GM19240 (cell line): ENCODE measurements around the gene F7.

Source experiments
- DNase-seq: peaks from one replicate; pipeline ENCODE4 v3.0.0; 2011; ENCODE audit warnings: low spot score; ENCODE audit not compliant: insufficient read length

F7 gene

GRCh38 chr13:113138792-113139551, 33.4 kb downstream of the F7 start:
- DNase-seq, result no peak

- DNase-seq, result no peak
Observed at GRCh38 chr13:113139577-113139976, 34.0 kb downstream of the F7 start.

DNA sequence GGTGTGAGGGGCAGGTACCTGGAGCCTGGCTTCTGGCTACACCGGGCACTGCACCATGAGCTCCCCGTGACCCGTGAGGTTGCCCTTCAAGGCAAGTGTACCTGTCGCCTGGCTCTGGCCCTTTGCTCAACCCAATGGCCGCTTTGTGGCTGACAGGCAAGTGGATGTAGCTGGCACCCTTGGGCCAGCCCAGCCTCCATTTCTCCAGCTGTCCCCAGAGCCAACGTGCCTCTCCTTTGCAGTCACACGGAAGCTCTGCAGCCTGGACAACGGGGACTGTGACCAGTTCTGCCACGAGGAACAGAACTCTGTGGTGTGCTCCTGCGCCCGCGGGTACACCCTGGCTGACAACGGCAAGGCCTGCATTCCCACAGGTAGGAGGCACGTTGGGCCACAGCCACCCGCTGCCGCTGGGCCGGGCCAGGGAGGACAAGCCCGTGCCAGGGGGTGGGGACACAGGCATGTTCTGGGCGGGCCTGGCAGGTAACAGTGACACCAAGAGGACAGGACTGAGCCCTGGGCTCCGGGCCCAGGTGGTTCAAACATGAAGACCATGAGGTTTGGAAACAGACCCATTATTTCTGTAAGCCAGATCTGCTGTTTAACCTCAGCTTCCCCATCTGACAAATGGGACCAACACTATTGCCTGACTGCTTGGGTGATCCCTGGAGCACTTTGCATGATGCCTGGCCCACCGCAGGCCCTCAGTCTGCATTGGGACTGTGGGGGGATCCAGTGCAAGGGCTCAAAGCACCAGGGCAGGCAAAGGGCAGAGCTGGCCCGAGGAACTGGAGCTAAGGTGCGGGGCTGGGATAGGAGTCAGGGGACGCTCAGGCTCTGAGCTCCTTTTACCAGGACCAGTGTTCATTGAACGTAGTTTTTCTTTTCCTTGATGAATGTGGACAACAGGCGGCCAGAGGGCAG, 35.3 kb downstream of the F7 start:
- no peak for DNase-seq

GRCh38 chr13:113141601-113141970, 36.0 kb downstream of the F7 start:
- no peak for DNase-seq

GRCh38 chr13:113142876-113143275, 37.3 kb downstream of the F7 start:
- DNase-seq, result no peak

GRCh38 chr13:113143466-113144254, 38.1 kb downstream of the F7 start:
- no peak for DNase-seq

GRCh38 chr13:113144255-113144629, 38.7 kb downstream of the F7 start:
- DNase-seq, result no peak

DNA sequence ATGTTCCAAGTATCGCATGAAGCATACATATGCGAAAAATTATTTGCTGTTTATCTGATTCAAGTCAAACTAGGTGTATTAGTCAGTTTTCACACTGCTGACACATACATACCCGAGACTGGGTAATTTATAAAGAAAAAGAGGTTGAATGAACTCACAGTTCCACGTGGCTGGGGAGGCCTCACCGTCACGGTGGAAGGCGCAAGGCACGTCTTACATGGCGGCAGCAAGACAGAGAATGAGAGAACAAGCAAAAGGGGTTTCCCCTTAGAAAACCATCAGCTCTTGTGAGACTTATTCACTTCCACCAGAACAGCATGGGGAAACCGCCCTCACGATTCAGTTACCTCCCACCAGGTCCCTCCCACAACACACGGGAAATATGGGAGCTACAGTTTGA, 39.9 kb downstream of the F7 start:
- no peak for DNase-seq

DNA sequence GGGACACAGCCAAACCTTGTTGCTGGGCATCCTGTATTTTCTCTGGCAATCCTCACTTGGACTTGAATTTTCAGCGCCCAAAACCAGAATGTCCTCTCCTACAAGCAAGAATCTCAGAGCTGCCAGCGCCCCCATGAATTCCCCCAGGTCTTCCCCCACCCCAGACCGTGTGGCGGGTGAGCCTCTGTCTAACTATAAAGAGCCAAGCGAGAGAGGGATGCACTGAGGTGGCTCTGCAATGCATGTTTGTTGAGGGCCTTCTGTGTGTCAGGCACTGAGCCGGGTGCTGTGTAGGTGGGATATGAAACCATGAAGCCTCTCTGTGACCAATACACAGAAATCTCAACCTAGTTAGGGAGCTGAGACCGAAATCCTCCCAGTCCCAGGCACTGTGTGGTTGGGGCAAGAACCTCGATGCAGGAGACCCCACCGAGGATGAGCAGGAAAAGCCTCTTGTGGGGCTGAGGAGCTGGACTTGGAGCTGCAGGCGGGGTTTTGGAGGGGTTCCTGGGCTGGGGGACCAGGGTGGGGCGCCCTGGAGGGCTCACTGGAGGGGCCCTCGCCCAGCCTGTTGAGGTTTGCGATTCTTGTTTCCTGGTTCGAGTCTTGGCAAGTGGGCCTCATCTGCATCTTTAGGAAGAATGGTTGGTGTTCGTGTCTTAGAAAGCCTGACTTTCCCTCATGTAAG, 40.5 kb downstream of the F7 start:
- DNase-seq, result no peak

DNA sequence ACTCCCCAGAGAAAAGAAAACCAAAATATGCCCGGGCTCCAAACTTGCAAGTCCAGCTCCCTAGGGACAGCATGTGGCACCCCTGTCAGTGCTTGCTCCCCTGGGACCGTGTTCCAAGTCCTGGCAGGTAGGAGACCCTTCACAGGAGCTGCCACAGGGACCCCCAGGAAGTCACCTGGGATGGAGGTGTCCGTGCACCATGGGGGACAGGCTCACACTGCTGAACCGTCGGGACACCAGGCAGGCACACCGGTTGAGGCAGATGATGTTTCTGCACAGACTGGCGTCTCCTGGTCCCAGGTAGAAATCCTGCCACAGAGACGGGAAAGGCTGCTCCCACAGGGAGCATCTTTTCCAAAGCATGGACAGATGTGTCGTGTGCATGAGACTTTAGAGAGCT, 41.2 kb downstream of the F7 start:
- DNase-seq, result no peak

DNA sequence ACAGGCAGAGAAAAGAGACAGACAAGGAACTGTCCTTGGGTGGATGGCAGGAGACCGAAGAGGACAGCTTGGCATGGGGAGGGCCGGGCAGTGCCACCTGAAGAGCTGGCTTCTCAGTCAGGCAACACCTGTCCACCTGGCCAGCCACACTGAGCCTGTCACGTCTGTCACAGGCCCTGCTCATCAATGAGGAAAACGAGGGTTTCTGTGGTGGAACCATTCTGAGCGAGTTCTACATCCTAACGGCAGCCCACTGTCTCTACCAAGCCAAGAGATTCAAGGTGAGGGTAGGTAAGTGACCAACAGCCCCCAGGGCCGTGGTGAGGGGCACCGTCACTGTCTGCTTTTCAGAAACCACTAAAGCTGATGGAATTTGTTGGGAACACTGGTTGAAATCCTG, 41.6 kb downstream of the F7 start:
- DNase-seq, result no peak

DNA sequence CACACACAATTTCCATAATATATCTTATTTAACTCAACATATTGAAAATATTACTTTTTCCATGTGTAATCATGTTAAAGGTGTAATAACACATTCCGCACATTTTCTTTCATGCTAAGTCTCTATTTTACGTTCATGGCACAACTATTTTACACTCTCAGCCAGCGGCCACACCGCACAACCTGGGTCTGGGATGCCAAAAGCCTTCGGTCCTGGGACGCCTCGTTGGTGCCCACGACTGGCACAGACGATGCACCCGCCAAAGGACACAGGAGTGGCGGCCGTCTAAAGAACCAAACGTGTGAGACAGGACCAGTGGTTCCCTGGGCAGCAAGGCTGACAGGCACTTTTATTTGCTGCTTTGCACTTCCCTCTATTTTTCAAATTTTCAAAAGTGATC, 42.8 kb downstream of the F7 start:
- no peak for DNase-seq

- DNase-seq, result no peak
Observed at GRCh38 chr13:113148940-113149503, 43.4 kb downstream of the F7 start.

DNA sequence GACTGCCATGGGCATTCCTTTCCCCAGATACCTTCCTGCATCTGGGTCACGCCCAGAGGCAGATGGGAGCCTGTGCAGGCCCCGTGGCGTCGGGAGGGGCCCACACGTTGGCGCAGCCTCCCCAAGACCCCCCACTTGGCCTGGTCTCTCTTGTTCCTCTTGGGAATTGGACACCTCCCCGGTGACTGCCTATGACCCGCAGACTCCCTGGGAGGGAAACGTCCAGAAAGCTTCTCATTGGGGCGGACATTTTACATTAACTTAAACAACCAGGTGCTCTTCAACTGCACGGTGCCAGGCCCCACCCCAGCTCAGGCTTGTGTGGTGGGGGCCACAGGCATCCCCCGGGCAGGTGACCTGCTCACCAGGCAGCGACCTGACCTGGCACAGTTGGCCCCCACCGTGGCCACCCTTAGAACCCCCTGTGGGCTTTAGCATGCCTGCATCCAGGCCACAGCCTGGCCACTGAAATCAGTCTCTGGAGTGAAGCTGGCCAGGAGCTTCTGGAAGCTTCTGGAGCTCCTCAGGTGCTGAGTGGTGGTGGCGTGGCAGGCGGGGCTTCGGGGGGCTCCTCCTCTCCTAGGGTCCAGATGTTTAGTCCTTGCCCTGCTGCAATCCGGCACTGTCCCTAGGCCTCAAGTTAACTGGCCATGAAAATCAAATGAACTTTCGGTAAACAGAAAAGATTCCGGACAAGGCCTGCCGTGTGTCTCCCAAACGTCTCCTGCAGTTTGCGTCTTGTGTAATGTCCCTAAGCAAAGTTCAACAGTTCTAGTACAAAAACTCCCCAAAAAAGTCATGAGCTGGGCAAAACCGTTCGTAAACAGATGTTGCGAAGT, 44.3 kb downstream of the F7 start:
- no peak for DNase-seq

DNA sequence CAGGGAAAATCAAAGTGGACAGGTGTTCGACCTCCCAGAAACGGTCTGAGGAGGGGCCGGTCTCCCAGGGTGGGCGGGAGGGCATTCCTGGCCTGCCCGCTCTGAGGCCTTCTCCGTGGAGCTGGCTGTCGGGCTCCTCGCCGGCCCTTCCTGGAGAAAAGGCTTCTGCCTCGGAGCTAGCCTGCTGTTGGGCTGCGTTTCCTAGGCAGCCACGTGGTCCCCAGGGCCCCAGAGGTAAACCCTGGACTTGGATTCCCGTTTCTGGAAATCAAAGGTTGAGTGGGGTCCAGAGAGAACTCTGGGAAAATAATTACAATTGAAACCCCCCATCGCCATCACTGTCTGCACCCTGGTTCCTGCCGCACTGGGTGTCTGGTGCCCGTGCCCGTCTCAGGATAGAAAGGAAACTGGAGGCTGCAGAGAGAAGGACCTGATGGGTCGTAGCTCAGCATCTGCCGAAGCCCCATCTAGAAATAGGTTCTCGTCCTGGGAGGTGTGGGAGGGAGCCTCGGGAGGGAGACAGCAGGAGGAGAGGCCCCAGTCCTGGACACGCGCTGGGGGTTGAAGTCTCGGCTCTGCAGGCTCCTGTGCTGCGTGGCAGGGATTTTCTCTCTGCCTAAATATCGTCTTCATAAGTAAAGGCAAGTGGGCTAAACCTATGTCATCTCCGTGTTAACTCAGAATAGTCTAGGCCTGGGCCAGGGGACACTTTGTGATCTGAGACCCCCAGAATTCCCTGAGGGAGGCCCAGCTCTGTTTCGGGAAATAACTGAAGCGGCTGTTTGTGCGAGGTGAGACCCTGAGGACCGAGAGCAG, 45.2 kb downstream of the F7 start:
- DNase-seq, result no peak

- no peak for DNase-seq
Observed at GRCh38 chr13:113151745-113152690, 46.4 kb downstream of the F7 start.

- DNase-seq, result no peak
Observed at GRCh38 chr13:113152691-113152983, 47.0 kb downstream of the F7 start.
